Left lung (tissue), 10 donors: ENCODE results near the gene RUFY2. TPM values are rescaled to one million over a fixed set of nuclear protein-coding genes. Genes with fewer than 3 reads are reported as not detected.
A peak's percentile ranks its signal among the peaks of the same experiment; 100 is the strongest.

Experiments
- ATAC-seq: fragments of 200-7000 bp; cut with Tn5 transposase; one replicate; pipeline ENCODE4 v1.9.1; 2020; ENCODE audit warnings: moderate library complexity
- DNase-seq, 4 donors: peaks; one replicate each; pipeline ENCODE4 v3.0.0-alpha.2; 2013 to 2020
- H3K27ac ChIP-seq, 2 donors: fragments of 200-600 bp; sonication (generic) in 1 of 2; one replicate each; pipeline versions ENCODE4 v1.5.0 to v1.8.0; 2020 to 2021
- H3K27me3 ChIP-seq, 2 donors: fragments of 200-600 bp; sonication (generic) in 1 of 2; one replicate each; pipeline versions ENCODE4 v1.5.0 to v1.8.0; 2020 to 2021
- H3K36me3 ChIP-seq, 2 donors: fragments of 200-600 bp; sonication (generic) in 1 of 2; one replicate each; pipeline versions ENCODE4 v1.5.0 to v1.8.0; 2020 to 2021
- H3K4me1 ChIP-seq, 2 donors: fragments of 200-600 bp; one replicate each; pipeline ENCODE4 v1.8.0; 2021
- H3K4me3 ChIP-seq, 2 donors: fragments of 200-600 bp; sonication (generic) in 1 of 2; one replicate each; pipeline versions ENCODE4 v1.5.0 to v1.8.0; 2020 to 2021; ENCODE audit warnings: mild to moderate bottlenecking in 1 of 2
- H3K9me3 ChIP-seq, 2 donors: fragments of 200-600 bp; sonication (generic) in 1 of 2; one replicate each; pipeline versions ENCODE4 v1.5.0 to v1.8.0; 2020 to 2021
- CTCF ChIP-seq, 2 donors: fragments of 200-600 bp; sonication (generic) in 1 of 2; IDR thresholded peaks; one replicate each; pipeline versions ENCODE4 v1.5.0 to v1.8.0; 2021; ENCODE audit warnings: antibody characterized with exemption in 2 of 2
- intact Hi-C, 2 donors: fragments of 100-400 bp; cut with DNase I; formaldehyde crosslinking; loops; one replicate each; pipeline versions ENCODE4 v1.11.2 to v1.14.2; 2022
- polyA plus RNA-seq, 6 donors: library from polyadenylated mRNA; unstranded; fragments of 120-200 nt; gene quantifications; one replicate each; pipeline ENCODE4 v1.2.1, GENCODE V29; 2013; ENCODE audit not compliant: insufficient read length in 6 of 6
- total RNA-seq, 2 donors: library from RNA; stranded (reverse); fragmentation: NEBNext Ultra II Directional; extraction: Animal tissue kit (Norgen Biotek cat#: 25700); gene quantifications; one replicate each; pipeline ENCODE4 v1.2.1, GENCODE V29; 2021
- donor health status: DM: no; HTN: yes; CAD: no.
- donor health status: DM: no; HTN: no; CAD: no.

RUFY2 gene
- total and polyA plus RNA-seq, 8 donors: 17.1 to 47.2 (median 41.1) TPM

GRCh38 chr10:68435803-68436202 lies 28.7 kb upstream of the RUFY2 start:
- Histone ChIP-seq H3K36me3 (peaks cover 0 to 24% of the 10 kb centered on the region in 2 donors), H3K27me3 (no peaks in the 10 kb centered on the region), H3K27ac (no peak overlapping the region), H3K4me3 (no peak overlapping the region), H3K4me1 (no peaks in the 10 kb centered on the region), H3K9me3 (no peaks in the 10 kb centered on the region)
- intact Hi-C loops: no loop called here
- ATAC-seq (no peak), DNase-seq (no peak)
- TF ChIP-seq CTCF (IDR thresholded peaks at IDR 0.05): no peak

GRCh38 chr10:68434657-68435056 lies 27.6 kb upstream of the RUFY2 start:
- Histone ChIP-seq H3K27ac (no peak overlapping the region), H3K27me3 (no peaks in the 10 kb centered on the region), H3K4me3 (no peak overlapping the region), H3K4me1 (no peaks in the 10 kb centered on the region), H3K9me3 (no peaks in the 10 kb centered on the region), H3K36me3 (peaks cover 0 to 19% of the 10 kb centered on the region in 2 donors)
- ATAC-seq (no peak), DNase-seq (no peak)
- TF ChIP-seq CTCF (IDR thresholded peaks at IDR 0.05): no peak
- intact Hi-C loops: no loop called here

GRCh38 chr10:68428396-68429104 lies 21.5 kb upstream of the RUFY2 start:
- Histone ChIP-seq H3K4me3 (no peak overlapping the region), H3K9me3 (no peaks in the 10 kb centered on the region), H3K27ac (no peak overlapping the region), H3K4me1 (no peaks in the 10 kb centered on the region), H3K36me3 (peaks cover 0 to 14% of the 10 kb centered on the region in 2 donors), H3K27me3 (no peaks in the 10 kb centered on the region)
- ATAC-seq (no peak), DNase-seq (no peak)
- TF ChIP-seq CTCF (IDR thresholded peaks at IDR 0.05): no peak
- intact Hi-C loops: no loop called here

GRCh38 chr10:68424454-68425014 lies 17.5 kb upstream of the RUFY2 start:
- Histone ChIP-seq H3K9me3 (no peaks in the 10 kb centered on the region), H3K4me1 (no peaks in the 10 kb centered on the region), H3K36me3 (peaks cover 0 to 22% of the 10 kb centered on the region in 2 donors), H3K27me3 (no peaks in the 10 kb centered on the region), H3K4me3 (no peak overlapping the region), H3K27ac (no peak overlapping the region)
- TF ChIP-seq CTCF (IDR thresholded peaks at IDR 0.05): no peak
- ATAC-seq (peak; percentile 68), DNase-seq (no peak)
- intact Hi-C loops: no loop called here

GRCh38 chr10:68423522-68423921 lies 16.4 kb upstream of the RUFY2 start:
- ATAC-seq: no peak
- DNase-seq: no peak

More at GRCh38 chr10:68423522-68423921, 16.4 kb upstream of the RUFY2 start:
- TF ChIP-seq CTCF (IDR thresholded peaks at IDR 0.05): no peak
- H3K27ac ChIP-seq: no peak overlapping the region
- no peaks in the 10 kb centered on the region for H3K9me3 ChIP-seq
- H3K4me1 ChIP-seq: no peaks in the 10 kb centered on the region
- H3K4me3 ChIP-seq: no peak overlapping the region
- intact Hi-C loops: no loop called here
- no peaks in the 10 kb centered on the region for H3K27me3 ChIP-seq
- H3K36me3 ChIP-seq: peaks cover 0 to 29% of the 10 kb centered on the region in 2 donors
